ENCODE measurements around the gene ASPHD1.

DNA sequence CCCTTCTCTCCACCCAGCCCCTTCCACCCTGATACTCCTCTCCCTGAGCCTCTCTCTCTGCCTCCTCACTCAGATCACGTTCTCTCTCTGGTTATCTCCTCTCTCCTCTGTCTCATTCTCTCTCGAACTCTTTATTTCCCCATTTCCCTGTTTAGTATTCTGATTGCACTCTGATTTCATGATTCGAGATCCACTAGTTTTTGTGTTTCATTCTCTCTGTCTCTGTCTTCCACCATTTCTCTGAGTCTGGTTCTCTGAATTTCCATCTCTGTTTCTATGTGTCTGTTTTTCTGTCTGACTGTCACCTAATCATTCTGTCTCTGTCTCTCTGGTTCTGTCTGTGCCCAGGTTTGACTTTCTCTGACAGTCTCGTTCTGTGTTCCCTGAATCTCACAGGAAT, 3.0 kb upstream of the ASPHD1 start:
- TF ChIP-seq, protein P1, sequence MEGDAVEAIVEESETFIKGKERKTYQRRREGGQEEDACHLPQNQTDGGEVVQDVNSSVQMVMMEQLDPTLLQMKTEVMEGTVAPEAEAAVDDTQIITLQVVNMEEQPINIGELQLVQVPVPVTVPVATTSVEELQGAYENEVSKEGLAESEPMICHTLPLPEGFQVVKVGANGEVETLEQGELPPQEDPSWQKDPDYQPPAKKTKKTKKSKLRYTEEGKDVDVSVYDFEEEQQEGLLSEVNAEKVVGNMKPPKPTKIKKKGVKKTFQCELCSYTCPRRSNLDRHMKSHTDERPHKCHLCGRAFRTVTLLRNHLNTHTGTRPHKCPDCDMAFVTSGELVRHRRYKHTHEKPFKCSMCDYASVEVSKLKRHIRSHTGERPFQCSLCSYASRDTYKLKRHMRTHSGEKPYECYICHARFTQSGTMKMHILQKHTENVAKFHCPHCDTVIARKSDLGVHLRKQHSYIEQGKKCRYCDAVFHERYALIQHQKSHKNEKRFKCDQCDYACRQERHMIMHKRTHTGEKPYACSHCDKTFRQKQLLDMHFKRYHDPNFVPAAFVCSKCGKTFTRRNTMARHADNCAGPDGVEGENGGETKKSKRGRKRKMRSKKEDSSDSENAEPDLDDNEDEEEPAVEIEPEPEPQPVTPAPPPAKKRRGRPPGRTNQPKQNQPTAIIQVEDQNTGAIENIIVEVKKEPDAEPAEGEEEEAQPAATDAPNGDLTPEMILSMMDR (IDR thresholded peaks at IDR 0.05): no peak
- TF ChIP-seq POLR2A (IDR thresholded peaks at IDR 0.05): no peak
